Fibroblast of villous mesenchyme (primary cell): ENCODE measurements around the gene AZIN2. TPM values are rescaled to one million over a fixed set of nuclear protein-coding genes. Genes with fewer than 3 reads are reported as not detected.

Experiments used
- DNase-seq: peaks from one replicate; pipeline ENCODE4 v3.0.0-alpha.2; 2010; ENCODE audit warnings: low read depth
- H3K4me3 ChIP-seq: 2 replicates; pipeline ENCODE4 v1.5.1; 2011; ENCODE audit warnings: low read depth, mild to moderate bottlenecking, low read length
- CTCF ChIP-seq: IDR thresholded peaks from 2 replicates; pipeline ENCODE4 v1.5.1; 2012; ENCODE audit warnings: low read depth, mild to moderate bottlenecking, low read length; ENCODE audit not compliant: insufficient read depth
- total RNA-seq: library from RNA; depleted of rRNA; stranded (reverse); fragments of >200 nt; gene quantifications from 2 replicates; pipeline ENCODE4 v1.2.3, GENCODE V29; 2012

The AZIN2 gene
- total RNA-seq, 1 donor, result 2.6 TPM

GRCh38 chr1:33047839-33048305 is 33.1 kb upstream of the AZIN2 start:
- H3K4me3 ChIP-seq, result no peak overlapping the region
- TF ChIP-seq CTCF, result no peak
- DNase-seq, result peak; percentile 17

- DNase-seq, result no peak
- TF ChIP-seq CTCF, result no peak
- no peak overlapping the region for H3K4me3 ChIP-seq
Measured at GRCh38 chr1:33048426-33048825, 32.5 kb upstream of the AZIN2 start.

GRCh38 chr1:33049371-33049770 is 31.6 kb upstream of the AZIN2 start:
- H3K4me3 ChIP-seq, result no peak overlapping the region
- no peak for DNase-seq
- TF ChIP-seq CTCF, result no peak

- TF ChIP-seq CTCF, result no peak
- peak; percentile 98 for DNase-seq
- no peak overlapping the region for H3K4me3 ChIP-seq
Measured at GRCh38 chr1:33050221-33051076, 30.5 kb upstream of the AZIN2 start.

- peak; percentile 93 for DNase-seq
- TF ChIP-seq CTCF, result peak; percentile 87
- H3K4me3 ChIP-seq, result no peak overlapping the region
Measured at GRCh38 chr1:33055210-33056008, 25.5 kb upstream of the AZIN2 start.

DNA sequence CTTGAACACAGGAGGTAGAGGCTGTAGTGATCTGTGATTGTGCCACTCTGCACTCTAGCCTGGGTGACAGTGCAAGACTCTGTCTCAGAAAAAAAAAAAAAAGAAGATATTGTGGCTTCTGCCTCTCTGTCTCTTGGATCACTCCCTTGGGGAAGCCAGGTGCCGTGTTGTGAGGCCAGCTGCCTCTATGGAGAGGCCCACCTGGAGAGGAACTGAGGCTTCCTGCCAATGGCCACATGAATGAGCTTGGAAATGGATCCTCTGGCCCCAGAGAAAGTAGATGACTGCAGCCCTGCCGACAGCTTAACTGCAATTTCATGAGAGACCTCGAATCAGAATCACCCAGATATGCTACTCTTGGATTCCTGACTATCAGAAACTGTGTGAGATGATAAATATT is 24.5 kb upstream of the AZIN2 start:
- no peak for DNase-seq

More for the DNA sequence above, 24.5 kb upstream of the AZIN2 start:
- no peak for TF ChIP-seq CTCF
- no peak overlapping the region for H3K4me3 ChIP-seq
